Thoracic aorta (tissue), 2 donors: Measurements from ENCODE around the gene GGA3. TPM values are rescaled to one million over a fixed set of nuclear protein-coding genes. Genes with fewer than 3 reads are reported as not detected.

Experiments used
- ATAC-seq: fragments of 150-250 bp; one replicate; pipeline ENCODE4 v1.8.0; 2017; ENCODE audit warnings: low read depth; ENCODE audit not compliant: insufficient number of reproducible peaks, low FRiP score
- DNase-seq: peaks from one replicate; pipeline ENCODE4 v3.0.0-alpha.2; 2020; ENCODE audit warnings: low spot score
- H3K27ac ChIP-seq, 2 donors: fragments of 200-600 bp; sonication (generic); 1 replicate in 1 of 2; 2 replicates in 1 of 2; pipeline ENCODE4 v1.5.1; 2016; ENCODE audit warnings: mild to moderate bottlenecking in 2 of 2, moderate library complexity in 2 of 2
- H3K27me3 ChIP-seq: fragments of 200-600 bp; sonication (generic); replicated peaks from 2 replicates; pipeline ENCODE4 v1.6.0; 2016; ENCODE audit warnings: mild to moderate bottlenecking; ENCODE audit not compliant: insufficient read depth
- H3K36me3 ChIP-seq: fragments of 200-600 bp; sonication (generic); one replicate; pipeline ENCODE4 v1.5.1; 2016
- H3K4me1 ChIP-seq, 2 donors: fragments of 200-600 bp; sonication (generic); 1 replicate in 1 of 2; 2 replicates in 1 of 2; pipeline versions ENCODE4 v1.5.1 to v1.6.0; 2016; ENCODE audit warnings: low read depth in 2 of 2, mild to moderate bottlenecking in 1 of 2; ENCODE audit not compliant: control insufficient read depth in 1 of 2
- H3K4me3 ChIP-seq: fragments of 200-600 bp; sonication (generic); 2 replicates; pipeline ENCODE4 v1.5.1; 2016; ENCODE audit warnings: mild to moderate bottlenecking
- H3K9me3 ChIP-seq: fragments of 200-600 bp; sonication (generic); 2 replicates; pipeline ENCODE4 v1.5.1; 2016
- total RNA-seq, 2 donors: library from RNA; depleted of rRNA; stranded (reverse); fragments of >200 nt; gene quantifications; one replicate each; pipeline versions ENCODE4 v1.1.0 to v1.2.3, GENCODE V29; 2016
- TF ChIP-seq, protein P1 (sequence below): fragments of 200-600 bp; sonication (generic); IDR thresholded peaks from one replicate; pipeline ENCODE4 v1.5.1; 2019; ENCODE audit warnings: antibody characterized with exemption

GGA3 gene
- total RNA-seq, 2 donors from 2014 or later: 33.3 to 41.9 TPM

DNA sequence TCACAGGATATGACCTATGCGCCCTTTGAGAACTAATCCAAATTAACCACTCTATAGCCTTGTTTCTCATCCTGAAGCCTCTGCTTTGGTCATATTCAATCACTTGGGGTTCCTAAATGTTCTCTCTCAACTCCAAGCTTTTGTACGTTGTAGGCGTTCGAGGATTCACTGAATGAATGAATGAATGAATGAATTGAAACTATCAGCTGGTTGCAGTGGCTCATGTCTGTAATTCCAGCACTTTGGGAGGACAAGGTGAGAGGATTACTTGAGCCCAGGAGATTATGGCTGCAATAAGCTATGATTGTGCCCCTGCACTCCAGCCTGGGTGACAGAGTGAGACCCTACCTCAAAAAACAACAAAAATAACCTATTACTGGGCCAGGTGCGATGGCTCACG lies 72.8 kb downstream of the GGA3 start:
- TF ChIP-seq, protein P1, sequence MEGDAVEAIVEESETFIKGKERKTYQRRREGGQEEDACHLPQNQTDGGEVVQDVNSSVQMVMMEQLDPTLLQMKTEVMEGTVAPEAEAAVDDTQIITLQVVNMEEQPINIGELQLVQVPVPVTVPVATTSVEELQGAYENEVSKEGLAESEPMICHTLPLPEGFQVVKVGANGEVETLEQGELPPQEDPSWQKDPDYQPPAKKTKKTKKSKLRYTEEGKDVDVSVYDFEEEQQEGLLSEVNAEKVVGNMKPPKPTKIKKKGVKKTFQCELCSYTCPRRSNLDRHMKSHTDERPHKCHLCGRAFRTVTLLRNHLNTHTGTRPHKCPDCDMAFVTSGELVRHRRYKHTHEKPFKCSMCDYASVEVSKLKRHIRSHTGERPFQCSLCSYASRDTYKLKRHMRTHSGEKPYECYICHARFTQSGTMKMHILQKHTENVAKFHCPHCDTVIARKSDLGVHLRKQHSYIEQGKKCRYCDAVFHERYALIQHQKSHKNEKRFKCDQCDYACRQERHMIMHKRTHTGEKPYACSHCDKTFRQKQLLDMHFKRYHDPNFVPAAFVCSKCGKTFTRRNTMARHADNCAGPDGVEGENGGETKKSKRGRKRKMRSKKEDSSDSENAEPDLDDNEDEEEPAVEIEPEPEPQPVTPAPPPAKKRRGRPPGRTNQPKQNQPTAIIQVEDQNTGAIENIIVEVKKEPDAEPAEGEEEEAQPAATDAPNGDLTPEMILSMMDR: no peak
- Histone ChIP-seq H3K36me3 (no peaks in the 10 kb centered on the region), H3K4me1 (no peaks in the 10 kb centered on the region), H3K4me3 (no peak overlapping the region), H3K9me3 (no peaks in the 10 kb centered on the region), H3K27ac (no peak overlapping the region), H3K27me3 (no peaks in the 10 kb centered on the region)
- DNase-seq: no peak
- no peak for ATAC-seq

Other genes starting within 250 kb of the GGA3 start
- 10 to 100 TPM; 40.3 to 82.6 TPM for gene MRPL58, start 248.9 kb downstream of the GGA3 start, total RNA-seq
- 100 to 1,000 TPM; 109 to 189 TPM for gene ATP5PD, start 214.6 kb downstream of the GGA3 start, total RNA-seq
- gene KCTD2, start 214.4 kb downstream of the GGA3 start, total RNA-seq: 10 to 100 TPM; 18.7 to 22.7 TPM
- 10 to 100 TPM in 1 of 2 donors, 1 to 10 TPM in 1; 9.2 to 10.0 TPM for gene SLC16A5, start 173.7 kb downstream of the GGA3 start, total RNA-seq
- 1 to 10 TPM; 6.1 to 7.6 TPM for gene ARMC7, start 151.6 kb downstream of the GGA3 start, total RNA-seq
- gene NT5C, start 129.9 kb downstream of the GGA3 start, total RNA-seq: 10 to 100 TPM; 57.9 to 80.0 TPM
- 10 to 100 TPM; 19.6 to 45.7 TPM for gene JPT1, start 107.1 kb downstream of the GGA3 start, total RNA-seq
- gene SUMO2, start 78.6 kb downstream of the GGA3 start, total RNA-seq: 10 to 100 TPM; 57.9 to 60.1 TPM
- 10 to 100 TPM; 30.3 to 39.3 TPM for gene NUP85, start 55.9 kb downstream of the GGA3 start, total RNA-seq
- 10 to 100 TPM; 29.0 to 33.2 TPM for gene MRPS7, start 273 bp upstream of the GGA3 start, total RNA-seq
- 10 to 100 TPM; 32.5 to 70.1 TPM for gene MIF4GD, start 9.6 kb upstream of the GGA3 start, total RNA-seq
- gene SLC25A19, start 27.8 kb upstream of the GGA3 start, total RNA-seq: 10 to 100 TPM in 1 of 2 donors, 1 to 10 TPM in 1; 6.1 to 12.6 TPM
- 100 to 1,000 TPM; 120 to 144 TPM for gene GRB2, start 144.1 kb upstream of the GGA3 start, total RNA-seq
- 10 to 100 TPM; 57.1 to 83.4 TPM for gene TMEM94, start 195.0 kb upstream of the GGA3 start, total RNA-seq